Smooth muscle cell (in vitro differentiated cells): ENCODE results near the gene ZBTB7C. TPM values are rescaled to one million over a fixed set of nuclear protein-coding genes. Genes with fewer than 3 reads are reported as not detected.

Experiments
- DNase-seq: peaks from one replicate; lab custom pipeline; 2025; ENCODE audit not compliant: unreplicated experiment; lab: John Stamatoyannopoulos, UW
- H2AFZ ChIP-seq: fragments of 200-600 bp; sonication (generic); 2 replicates; pipeline ENCODE4 v1.6.0; 2016; ENCODE audit warnings: antibody characterized with exemption, low read depth, mild to moderate bottlenecking
- H3F3A ChIP-seq: fragments of 200-600 bp; sonication (generic); 2 replicates; pipeline ENCODE4 v1.6.0; 2017; ENCODE audit warnings: antibody characterized with exemption, low read depth
- H3K27ac ChIP-seq: fragments of 200-600 bp; sonication (generic); 2 replicates; pipeline ENCODE4 v1.5.1; 2016; ENCODE audit warnings: low read depth, mild to moderate bottlenecking
- H3K27me3 ChIP-seq: fragments of 200-600 bp; sonication (generic); 2 replicates; pipeline ENCODE4 v1.6.1; 2016; ENCODE audit warnings: low read depth, mild to moderate bottlenecking
- H3K36me3 ChIP-seq: fragments of 200-600 bp; sonication (generic); 2 replicates; pipeline ENCODE4 v1.5.1; 2016; ENCODE audit warnings: low read depth
- H3K4me1 ChIP-seq: fragments of 200-600 bp; sonication (generic); 2 replicates; pipeline ENCODE4 v1.5.1; 2016; ENCODE audit warnings: low read depth
- H3K4me2 ChIP-seq: fragments of 200-600 bp; sonication (generic); 2 replicates; pipeline ENCODE4 v1.6.0; 2016; ENCODE audit warnings: mild to moderate bottlenecking
- H3K4me3 ChIP-seq: fragments of 200-600 bp; sonication (generic); 2 replicates; pipeline ENCODE4 v1.5.1; 2016; ENCODE audit warnings: mild to moderate bottlenecking
- H3K79me2 ChIP-seq: fragments of 200-600 bp; sonication (generic); 2 replicates; pipeline ENCODE4 v1.6.0; 2016; ENCODE audit warnings: low read depth, mild to moderate bottlenecking
- H3K9ac ChIP-seq: fragments of 200-600 bp; sonication (generic); 2 replicates; pipeline ENCODE4 v1.6.0; 2016; ENCODE audit warnings: low read depth
- H3K9me3 ChIP-seq: fragments of 200-600 bp; sonication (generic); replicated peaks from 2 replicates; pipeline ENCODE4 v1.5.1; 2016; ENCODE audit warnings: low read depth
- H4K20me1 ChIP-seq: fragments of 200-600 bp; sonication (generic); 2 replicates; pipeline ENCODE4 v1.6.0; 2016; ENCODE audit warnings: low read depth
- CTCF ChIP-seq: fragments of 200-600 bp; sonication (generic); IDR thresholded peaks from 2 replicates; pipeline ENCODE4 v1.5.1; 2017; ENCODE audit warnings: borderline replicate concordance, mild to moderate bottlenecking, antibody characterized with exemption; ENCODE audit not compliant: insufficient read depth, poor library complexity, severe bottlenecking
- WGBS: methylation state at CpG from one replicate; pipeline ENCODE4 v1.1.7; 2016; ENCODE audit warnings: low lambda C conversion rate; 5-methylcytosine and 5-hydroxymethylcytosine counted together
- polyA plus RNA-seq: library from polyadenylated mRNA; unstranded; fragments of >200 nt; fragmentation: Nextera tagmentation; extraction: Ambion mirVana; gene quantifications from 2 replicates; pipeline ENCODE4 v1.2.1, GENCODE V29; 2016
- total RNA-seq: library from RNA; depleted of rRNA; stranded (reverse); fragments of >200 nt; gene quantifications from 2 replicates; pipeline ENCODE4 v1.2.3, GENCODE V29; 2014

Gene ZBTB7C
- total and polyA plus RNA-seq, 2 experiments from 2014 or later: 0.48 to 0.63 TPM

- no peak overlapping the region for H3K27ac ChIP-seq
- no peak overlapping the region for H3K4me3 ChIP-seq
- peaks cover 8% of the 10 kb centered on the region for H3K27me3 ChIP-seq
- H3K9ac ChIP-seq: no peak overlapping the region
- H3K36me3 ChIP-seq: no peaks in the 10 kb centered on the region
- TF ChIP-seq CTCF: no peak
- 62% methylated on average over 2 of the region's 2 CpGs for WGBS
- no peaks in the 10 kb centered on the region for H3F3A ChIP-seq
- H3K79me2 ChIP-seq: no peaks in the 10 kb centered on the region
- H3K4me2 ChIP-seq: no peak overlapping the region
- no peaks in the 10 kb centered on the region for H3K9me3 ChIP-seq
- no peaks in the 10 kb centered on the region for H4K20me1 ChIP-seq
- DNase-seq: no peak
- H2AFZ ChIP-seq: no peak overlapping the region
- peaks cover 7% of the 10 kb centered on the region for H3K4me1 ChIP-seq
Observed at GRCh38 chr18:48017635-48018034, 391.5 kb downstream of the ZBTB7C start.

- Histone ChIP-seq H3K27ac (no peak overlapping the region), H3K4me1 (peaks cover 9% of the 10 kb centered on the region), H3K27me3 (no peaks in the 10 kb centered on the region), H3K9ac (no peak overlapping the region), H2AFZ (no peak overlapping the region), H3K4me2 (no peak overlapping the region), H3K9me3 (no peaks in the 10 kb centered on the region), H3F3A (no peaks in the 10 kb centered on the region), H3K4me3 (no peak overlapping the region), H3K36me3 (no peaks in the 10 kb centered on the region), H4K20me1 (no peaks in the 10 kb centered on the region), H3K79me2 (no peaks in the 10 kb centered on the region)
- no peak for DNase-seq
- 57% methylated on average over 4 of the region's 4 CpGs for WGBS
- TF ChIP-seq CTCF: no peak
Observed at GRCh38 chr18:48013162-48013561, 396.0 kb downstream of the ZBTB7C start.

GRCh38 chr18:48011926-48012465, 397.2 kb downstream of the ZBTB7C start:
- Histone ChIP-seq H3K9ac (no peak overlapping the region), H4K20me1 (no peaks in the 10 kb centered on the region), H3K4me2 (no peak overlapping the region), H3F3A (no peaks in the 10 kb centered on the region), H3K4me3 (no peak overlapping the region), H3K36me3 (no peaks in the 10 kb centered on the region), H3K79me2 (no peaks in the 10 kb centered on the region), H2AFZ (no peak overlapping the region), H3K9me3 (no peaks in the 10 kb centered on the region), H3K27me3 (no peaks in the 10 kb centered on the region), H3K27ac (no peak overlapping the region), H3K4me1 (peaks cover 14% of the 10 kb centered on the region)
- WGBS: 94% methylated on average over 6 of the region's 6 CpGs
- no peak for DNase-seq
- no peak for TF ChIP-seq CTCF

- Histone ChIP-seq H3K27me3 (no peaks in the 10 kb centered on the region), H3K4me2 (no peak overlapping the region), H3K27ac (no peak overlapping the region), H3K36me3 (no peaks in the 10 kb centered on the region), H3K79me2 (no peaks in the 10 kb centered on the region), H3K4me1 (peaks cover 14% of the 10 kb centered on the region), H3F3A (no peaks in the 10 kb centered on the region), H4K20me1 (no peaks in the 10 kb centered on the region), H3K4me3 (no peak overlapping the region), H3K9ac (no peak overlapping the region), H2AFZ (no peak overlapping the region), H3K9me3 (no peaks in the 10 kb centered on the region)
- WGBS: 98% methylated on average over 2 of the region's 2 CpGs
- no peak for DNase-seq
- no peak for TF ChIP-seq CTCF
Observed at GRCh38 chr18:48010264-48010663, 398.9 kb downstream of the ZBTB7C start.
